ENCODE results near the gene AKAP6. TPM values are rescaled to one million over a fixed set of nuclear protein-coding genes. Genes with fewer than 3 reads are reported as not detected.

AKAP6 gene
- total and polyA plus RNA-seq, 2 of the 8 experiments (the other 6 are each of a cell fraction or from before 2014, with no cell fraction given), result 0.09 to 0.89 TPM

DNA sequence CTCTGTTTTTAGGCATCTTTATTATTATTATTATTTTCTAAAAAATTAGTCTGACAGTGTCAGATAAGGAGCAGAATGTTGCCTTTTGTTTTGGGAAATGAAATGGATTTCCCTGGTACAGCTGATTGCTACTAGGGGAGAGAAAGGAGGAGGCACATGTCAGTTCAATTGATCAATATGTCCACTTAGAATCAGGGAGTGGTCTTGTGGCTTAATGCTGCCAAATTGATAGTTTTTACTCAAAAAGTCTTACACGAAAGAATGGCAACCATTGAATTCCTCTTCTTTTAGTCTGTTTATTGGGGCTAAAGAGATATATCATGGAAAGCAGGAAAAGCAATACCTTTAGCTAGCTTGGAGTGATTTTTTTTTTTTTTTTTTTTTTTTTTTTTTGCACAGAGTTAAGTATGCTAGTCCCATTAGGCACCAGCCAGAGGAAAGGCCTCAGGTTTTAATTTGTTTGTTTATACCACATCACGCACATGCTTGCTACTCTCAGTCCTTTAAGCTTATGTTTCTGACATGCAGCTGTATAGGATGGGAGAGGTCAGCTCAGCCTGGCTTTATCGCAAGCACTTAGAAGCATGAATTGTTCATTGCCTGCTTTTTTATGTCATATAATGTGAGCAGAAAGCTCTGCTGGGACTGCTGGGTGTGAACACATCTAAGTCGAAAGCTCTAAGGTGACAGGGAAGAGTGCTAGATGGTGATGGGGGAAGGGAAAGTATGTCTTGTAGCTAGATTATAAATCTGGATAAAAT, 1.4 kb downstream of the AKAP6 start (continued):
- TF ChIP-seq CHD7 (IDR thresholded peaks at IDR 0.05; ENCODE audit: insufficient replicate concordance, low read length) (no peak), KDM4A (IDR thresholded peaks at IDR 0.05; ENCODE audit: low read depth, low read length, severe bottlenecking) (no peak), PHF8 (conservative IDR thresholded peaks at IDR 0.05; ENCODE audit: low read depth, low read length) (no peak), GTF2F1 (IDR thresholded peaks at IDR 0.05; ENCODE audit: borderline replicate concordance, low read depth, low read length) (no peak), TAF1 (IDR thresholded peaks at IDR 0.05; ENCODE audit: low read depth, low read length) (no peak), BACH1 (IDR thresholded peaks at IDR 0.05; ENCODE audit: low read length) (no peak), POLR2AphosphoS5 (IDR thresholded peaks at IDR 0.05; ENCODE audit: low read depth, low read length) (no peak), ZNF274 (IDR thresholded peaks at IDR 0.05; ENCODE audit: borderline replicate concordance, extremely low read depth, low read length) (no peak)
- TF ChIP-seq, protein P1, sequence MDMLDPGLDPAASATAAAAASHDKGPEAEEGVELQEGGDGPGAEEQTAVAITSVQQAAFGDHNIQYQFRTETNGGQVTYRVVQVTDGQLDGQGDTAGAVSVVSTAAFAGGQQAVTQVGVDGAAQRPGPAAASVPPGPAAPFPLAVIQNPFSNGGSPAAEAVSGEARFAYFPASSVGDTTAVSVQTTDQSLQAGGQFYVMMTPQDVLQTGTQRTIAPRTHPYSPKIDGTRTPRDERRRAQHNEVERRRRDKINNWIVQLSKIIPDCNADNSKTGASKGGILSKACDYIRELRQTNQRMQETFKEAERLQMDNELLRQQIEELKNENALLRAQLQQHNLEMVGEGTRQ (IDR thresholded peaks at IDR 0.05; ENCODE audit: low read length), result no peak
